Liver (tissue), 9 donors: ENCODE measurements around the gene ARPC4. TPM values are rescaled to one million over a fixed set of nuclear protein-coding genes. Genes with fewer than 3 reads are reported as not detected.

Experiments used
- DNase-seq: peaks from one replicate; pipeline ENCODE4 v3.0.0-alpha.2; 2017; ENCODE audit warnings: low spot score
- H3K27ac ChIP-seq, 2 donors: one replicate each; pipeline ENCODE4 v1.7.0; 2013; ENCODE audit warnings: inconsistent platforms in 2 of 2, low read length in 2 of 2, control low read depth in 1 of 2, low read depth in 1 of 2, mild to moderate bottlenecking in 1 of 2
- H3K27me3 ChIP-seq, 4 donors: one replicate each; pipeline versions ENCODE4 v1.6.1 to v1.7.0; 2013; ENCODE audit warnings: low read length in 3 of 4, inconsistent platforms in 1 of 4, mild to moderate bottlenecking in 1 of 4, moderate library complexity in 1 of 4; ENCODE audit not compliant: control insufficient read depth in 4 of 4, insufficient read depth in 4 of 4
- H3K36me3 ChIP-seq, 4 donors: one replicate each; pipeline versions ENCODE4 v1.6.1 to v1.7.0; 2013; ENCODE audit warnings: low read length in 3 of 4, mild to moderate bottlenecking in 3 of 4, low read depth in 1 of 4, moderate library complexity in 1 of 4; ENCODE audit not compliant: control insufficient read depth in 4 of 4, insufficient read depth in 3 of 4
- H3K4me1 ChIP-seq, 4 donors: one replicate each; pipeline versions ENCODE4 v1.6.1 to v1.7.0; 2013; ENCODE audit warnings: low read length in 3 of 4, mild to moderate bottlenecking in 3 of 4, moderate library complexity in 1 of 4; ENCODE audit not compliant: control insufficient read depth in 4 of 4, insufficient read depth in 4 of 4
- H3K4me3 ChIP-seq, 3 donors: one replicate each; pipeline versions ENCODE4 v1.6.1 to v1.7.0; 2013; ENCODE audit warnings: low read length in 3 of 3, control low read depth in 1 of 3, low read depth in 1 of 3, mild to moderate bottlenecking in 1 of 3
- H3K9ac ChIP-seq, 2 donors: one replicate each; pipeline ENCODE4 v1.7.0; 2013; ENCODE audit warnings: low read length in 2 of 2, mild to moderate bottlenecking in 2 of 2, moderate library complexity in 2 of 2, control low read depth in 1 of 2, low read depth in 1 of 2
- H3K9me3 ChIP-seq, 4 donors: one replicate each; pipeline versions ENCODE4 v1.6.1 to v1.7.0; 2013; ENCODE audit warnings: low read length in 3 of 4; ENCODE audit not compliant: control insufficient read depth in 4 of 4
- CTCF ChIP-seq: fragments of 150-350 bp; IDR thresholded peaks from 2 replicates; pipeline ENCODE4 v1.5.1; 2017; ENCODE audit warnings: improper control_type of control experiment, low read depth, low read length; ENCODE audit not compliant: missing input control
- EGR1 ChIP-seq, 2 donors: IDR thresholded peaks; 2 replicates each; pipeline ENCODE4 v1.6.1; 2016 to 2018; ENCODE audit warnings: antibody characterized with exemption in 2 of 2, low read depth in 2 of 2
- FOXA1 ChIP-seq: IDR thresholded peaks from 2 replicates; pipeline ENCODE4 v1.6.1; 2016; ENCODE audit warnings: antibody characterized with exemption
- FOXA2 ChIP-seq: IDR thresholded peaks from 2 replicates; pipeline ENCODE4 v1.6.1; 2016; ENCODE audit warnings: antibody characterized with exemption
- HNF4A ChIP-seq, 2 donors: conservative IDR thresholded peaks; 2 replicates each; pipeline ENCODE4 v1.6.1; 2016; ENCODE audit warnings: antibody characterized with exemption in 2 of 2, mild to moderate bottlenecking in 2 of 2
- JUND ChIP-seq, 2 donors: IDR thresholded peaks; 2 replicates each; pipeline ENCODE4 v1.6.1; 2016; ENCODE audit warnings: antibody characterized with exemption in 2 of 2
- MAX ChIP-seq: IDR thresholded peaks from 2 replicates; pipeline ENCODE4 v1.6.1; 2016; ENCODE audit warnings: antibody characterized with exemption
- NR2F2 ChIP-seq: IDR thresholded peaks from 2 replicates; pipeline ENCODE4 v1.6.1; 2016; ENCODE audit warnings: antibody characterized with exemption
- REST ChIP-seq: IDR thresholded peaks from 2 replicates; pipeline ENCODE4 v1.6.1; 2016; ENCODE audit warnings: antibody characterized with exemption, mild to moderate bottlenecking
- SP1 ChIP-seq: IDR thresholded peaks from 2 replicates; pipeline ENCODE4 v1.6.1; 2018; ENCODE audit warnings: antibody characterized with exemption, mild to moderate bottlenecking
- TAF1 ChIP-seq: conservative IDR thresholded peaks from 2 replicates; pipeline ENCODE4 v1.6.1; 2016; ENCODE audit warnings: antibody characterized with exemption, mild to moderate bottlenecking
- YY1 ChIP-seq: IDR thresholded peaks from 2 replicates; pipeline ENCODE4 v1.6.1; 2016; ENCODE audit warnings: antibody characterized with exemption, mild to moderate bottlenecking
- ZBTB33 ChIP-seq: IDR thresholded peaks from 2 replicates; pipeline ENCODE4 v1.6.1; 2016; ENCODE audit warnings: antibody characterized with exemption
- WGBS: extraction: QIAGEN DNeasy Blood & Tissue Kit; methylation state at CpG from one replicate; pipeline ENCODE4 v1.1.7; 2013; 5-methylcytosine and 5-hydroxymethylcytosine counted together
- polyA plus RNA-seq, 2 donors: library from polyadenylated mRNA; stranded (reverse) in 1 of 2; unstranded in 1 of 2; fragments of 200-250 nt in 1 of 2; fragments of >200 nt in 1 of 2; fragmentation: Nextera tagmentation in 1 of 2; extraction: Ambion mirVana in 1 of 2; gene quantifications; one replicate each; pipeline versions ENCODE4 v1.2.1 to v1.2.3, GENCODE V29; 2013 to 2015
- total RNA-seq, 2 donors: library from RNA; depleted of rRNA; stranded (reverse); fragments of >200 nt; gene quantifications; one replicate each; pipeline ENCODE4 v1.2.3, GENCODE V29; 2014
- donor health status: healthy.
- donor health status: healthy.
- donor health status: healthy.
- donor health status: healthy.
- donor health status: healthy.

The ARPC4 gene
- total and polyA plus RNA-seq, 4 donors, result 22.1 to 53.6 (median 52.5) TPM

GRCh38 chr3:9778143-9779074 lies 14.5 kb upstream of the ARPC4 start:
- Histone ChIP-seq H3K27ac (no peak overlapping the region), H3K4me1 (peaks cover 6 to 38% (median 18%) of the 10 kb centered on the region in 4 donors)

More at GRCh38 chr3:9778143-9779074, 14.5 kb upstream of the ARPC4 start:
- H3K9me3 ChIP-seq, result no peaks in the 10 kb centered on the region
- no peak for TF ChIP-seq CTCF
- no peak for TF ChIP-seq NR2F2
- TF ChIP-seq JUND (IDR thresholded peaks at IDR 0.05), result no peak
- no peak for TF ChIP-seq SP1
- TF ChIP-seq TAF1, result no peak
- no peak for TF ChIP-seq REST
- TF ChIP-seq FOXA2, result no peak
- TF ChIP-seq HNF4A (conservative IDR thresholded peaks at IDR 0.05), result no peak
- no peak for TF ChIP-seq YY1
- no peak for TF ChIP-seq FOXA1
- TF ChIP-seq MAX, result no peak
- TF ChIP-seq ZBTB33, result no peak
- no peak for TF ChIP-seq EGR1 (IDR thresholded peaks at IDR 0.05; ENCODE audit: low read depth in 2 of 2)
- 80% methylated on average over 5 of the region's 5 CpGs for WGBS
- no peak overlapping the region for H3K9ac ChIP-seq
- no peaks in the 10 kb centered on the region for H3K27me3 ChIP-seq
- no peak overlapping the region for H3K4me3 ChIP-seq
- DNase-seq, result no peak
- peaks cover 0 to 3% (median 0%) of the 10 kb centered on the region in 4 donors for H3K36me3 ChIP-seq
